ENCODE results near the gene BCL7A.

DNA sequence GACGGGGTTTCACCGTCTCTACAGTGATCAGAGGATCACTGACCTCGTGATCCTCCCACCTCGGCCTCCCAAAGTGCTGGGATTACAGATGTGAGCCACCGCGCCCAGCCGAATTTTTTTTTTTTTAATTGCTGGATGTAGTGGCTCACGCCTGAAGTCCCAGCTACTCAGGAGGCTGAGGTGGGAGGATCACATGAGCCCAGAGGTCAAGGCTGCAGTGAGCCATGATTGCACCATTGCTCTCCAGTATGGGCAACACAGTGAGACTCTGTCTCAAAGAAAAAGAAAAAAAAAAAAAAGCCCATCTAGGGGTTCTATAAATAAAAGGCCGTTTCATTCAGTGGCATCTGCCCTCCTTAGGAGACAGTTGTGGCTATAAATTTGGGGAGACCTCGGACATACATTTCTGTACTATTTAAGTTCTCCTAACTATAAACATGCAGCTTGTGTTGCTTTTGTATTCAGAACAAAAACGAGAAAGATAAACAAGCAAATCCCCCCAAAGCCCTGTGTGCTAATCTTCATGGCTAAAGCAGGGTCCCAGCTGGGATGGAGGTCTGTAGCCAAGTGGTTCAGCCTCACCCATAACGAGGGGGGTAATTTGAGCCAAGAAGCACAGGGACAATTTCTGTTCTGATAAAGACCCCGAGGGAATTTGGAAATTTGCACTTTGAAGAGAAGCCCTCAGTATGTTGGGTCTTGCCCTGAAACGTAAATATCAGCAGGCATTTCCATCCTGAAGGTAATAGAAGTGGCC lies 35.0 kb upstream of the BCL7A start:
- TF ChIP-seq, protein P1, sequence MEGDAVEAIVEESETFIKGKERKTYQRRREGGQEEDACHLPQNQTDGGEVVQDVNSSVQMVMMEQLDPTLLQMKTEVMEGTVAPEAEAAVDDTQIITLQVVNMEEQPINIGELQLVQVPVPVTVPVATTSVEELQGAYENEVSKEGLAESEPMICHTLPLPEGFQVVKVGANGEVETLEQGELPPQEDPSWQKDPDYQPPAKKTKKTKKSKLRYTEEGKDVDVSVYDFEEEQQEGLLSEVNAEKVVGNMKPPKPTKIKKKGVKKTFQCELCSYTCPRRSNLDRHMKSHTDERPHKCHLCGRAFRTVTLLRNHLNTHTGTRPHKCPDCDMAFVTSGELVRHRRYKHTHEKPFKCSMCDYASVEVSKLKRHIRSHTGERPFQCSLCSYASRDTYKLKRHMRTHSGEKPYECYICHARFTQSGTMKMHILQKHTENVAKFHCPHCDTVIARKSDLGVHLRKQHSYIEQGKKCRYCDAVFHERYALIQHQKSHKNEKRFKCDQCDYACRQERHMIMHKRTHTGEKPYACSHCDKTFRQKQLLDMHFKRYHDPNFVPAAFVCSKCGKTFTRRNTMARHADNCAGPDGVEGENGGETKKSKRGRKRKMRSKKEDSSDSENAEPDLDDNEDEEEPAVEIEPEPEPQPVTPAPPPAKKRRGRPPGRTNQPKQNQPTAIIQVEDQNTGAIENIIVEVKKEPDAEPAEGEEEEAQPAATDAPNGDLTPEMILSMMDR (IDR thresholded peaks at IDR 0.05) = no peak
- no peak for TF ChIP-seq EP300 (IDR thresholded peaks at IDR 0.05)

All from stomach (tissue), 4 donors.